Kidney tubule cell (primary cell): ENCODE data around the gene SLC4A8.
A peak's percentile ranks its signal among the peaks of the same experiment; 100 is the strongest.

ENCODE experiments used
- DNase-seq: peaks from one replicate; pipeline ENCODE4 v3.0.0-alpha.2; 2018; ENCODE audit warnings: low spot score

Gene SLC4A8

GRCh38 chr12:51424662-51425539 is at the start of gene SLC4A8:
SLC4A8 (plus strand) TSS chr12:51424831; CDS start chr12:51424988, 157 bp downstream.
- peak; percentile 74 for DNase-seq

DNA sequence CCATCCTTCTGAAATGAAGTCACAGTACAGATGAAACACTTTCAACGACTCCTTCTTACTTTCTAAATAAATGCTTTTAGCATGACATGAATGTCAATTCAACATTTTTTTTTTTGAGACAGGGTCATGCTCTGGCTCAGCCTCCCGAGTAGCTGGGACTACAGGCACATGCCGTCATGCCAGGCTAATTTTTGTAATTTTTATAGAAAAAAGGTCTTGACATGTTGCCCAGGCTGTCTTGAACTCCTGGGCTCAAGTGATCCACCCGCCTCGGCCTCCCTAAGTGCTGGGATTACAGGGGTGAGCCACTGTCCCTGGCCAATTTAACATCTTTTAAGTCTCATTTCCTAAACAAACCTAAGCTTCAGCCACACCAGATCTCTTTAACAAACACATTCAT is 49.8 kb upstream of the SLC4A8 start:
- DNase-seq = no peak

DNA sequence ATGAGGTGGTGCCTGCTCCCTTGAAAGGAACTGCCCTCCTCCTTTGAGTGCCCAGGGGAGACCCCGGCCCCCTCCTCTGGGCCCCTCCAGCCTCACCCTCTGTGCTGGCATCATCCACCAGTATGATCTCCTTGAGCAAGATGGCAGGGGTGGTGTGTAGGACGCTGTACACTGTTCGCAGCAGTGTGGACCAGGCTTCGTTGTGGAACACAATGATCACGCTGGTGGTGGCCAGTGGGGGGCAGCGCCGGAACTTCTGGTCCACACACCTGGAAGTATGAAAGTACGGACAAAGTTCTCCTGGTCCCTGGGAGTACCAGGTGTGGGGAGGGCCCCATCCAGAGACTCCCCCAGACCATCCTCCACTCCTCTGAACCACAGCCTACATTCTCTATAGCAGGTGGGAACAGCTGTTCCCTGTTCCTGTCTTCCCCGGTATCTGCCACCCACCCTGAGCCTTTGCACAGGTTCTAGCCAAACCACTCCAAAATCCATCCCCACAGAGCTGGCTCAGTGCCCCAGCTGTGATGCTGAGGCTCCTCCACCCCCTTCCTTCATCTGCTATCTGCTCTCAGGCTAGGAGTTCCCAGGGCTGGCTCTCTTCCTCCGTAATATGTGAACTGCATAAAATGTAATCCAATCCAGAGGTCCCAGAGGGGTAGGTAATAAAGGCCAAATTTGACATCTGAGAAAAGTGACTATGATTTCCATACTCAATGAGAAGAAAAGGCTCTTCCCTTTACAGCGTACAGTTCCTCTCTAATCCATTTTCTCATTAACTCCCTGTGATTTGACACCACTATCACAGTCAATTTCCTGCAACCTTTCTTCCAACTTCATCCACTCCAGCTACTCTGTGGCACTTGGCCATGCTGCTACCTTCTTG is 47.3 kb upstream of the SLC4A8 start:
- DNase-seq = no peak

GRCh38 chr12:51378749-51379148 is 45.9 kb upstream of the SLC4A8 start:
- no peak for DNase-seq

GRCh38 chr12:51379571-51379970 is 45.1 kb upstream of the SLC4A8 start:
- DNase-seq = no peak

GRCh38 chr12:51381226-51382079 is 43.2 kb upstream of the SLC4A8 start:
- no peak for DNase-seq

GRCh38 chr12:51382173-51382572 is 42.5 kb upstream of the SLC4A8 start:
- no peak for DNase-seq

GRCh38 chr12:51383269-51383905 is 41.2 kb upstream of the SLC4A8 start:
- DNase-seq = peak; percentile 58

DNA sequence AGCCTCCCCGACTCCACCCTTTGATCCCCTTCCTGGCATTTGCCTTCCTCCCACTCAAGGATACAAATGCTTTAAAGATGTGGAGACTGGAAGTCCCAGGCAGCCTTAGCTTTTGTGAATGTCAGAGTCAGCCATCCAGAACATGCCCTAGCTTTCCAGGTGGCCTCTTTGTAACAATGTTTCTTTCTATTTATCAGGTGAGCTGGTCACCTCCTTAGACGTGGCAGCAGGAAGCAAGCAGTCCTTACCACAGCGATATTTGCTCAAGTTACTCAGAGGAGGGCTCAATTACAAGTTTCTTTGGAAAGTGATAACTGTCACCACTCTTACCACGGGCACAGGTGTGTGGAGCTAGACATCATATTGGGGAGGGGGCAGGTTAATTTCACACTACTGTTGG is 38.3 kb upstream of the SLC4A8 start:
- peak; percentile 75 for DNase-seq

DNA sequence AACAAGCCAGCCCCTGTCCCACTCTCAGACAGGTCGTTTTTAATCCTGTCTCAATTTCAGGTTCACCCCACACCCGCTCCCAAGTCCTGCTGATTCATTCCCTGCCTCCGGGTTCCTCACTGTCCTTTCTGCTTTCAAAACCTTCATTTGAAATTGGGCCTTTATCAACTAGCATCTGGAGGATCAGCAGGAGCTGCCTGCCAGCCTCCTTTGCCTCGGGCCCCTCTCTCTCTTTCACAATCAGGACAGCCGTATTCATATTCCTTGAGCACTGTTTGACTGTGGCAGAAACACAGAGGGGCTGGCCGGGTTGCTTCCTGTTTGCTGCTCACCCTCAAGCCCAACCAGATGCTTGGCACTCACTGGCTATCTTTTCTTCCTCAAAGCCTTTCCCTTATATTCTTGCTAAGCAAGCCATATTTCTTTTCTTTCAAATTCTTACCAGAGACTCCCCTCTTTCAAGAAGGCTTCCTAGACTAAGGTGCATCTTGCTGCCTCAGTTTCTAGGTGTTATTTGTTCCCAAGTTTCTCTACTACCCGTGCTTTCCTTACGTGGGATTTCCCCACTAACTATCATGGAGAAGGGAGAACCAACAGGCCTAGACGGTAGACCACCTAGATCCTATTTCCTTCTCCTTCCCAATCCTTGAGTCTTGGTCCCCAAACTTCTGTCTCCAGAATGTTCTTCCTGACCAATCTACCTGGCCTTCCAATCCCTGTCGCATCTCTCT is 36.4 kb upstream of the SLC4A8 start:
- no peak for DNase-seq

- no peak for DNase-seq
Observed at GRCh38 chr12:51388846-51389245, 35.8 kb upstream of the SLC4A8 start.

DNA sequence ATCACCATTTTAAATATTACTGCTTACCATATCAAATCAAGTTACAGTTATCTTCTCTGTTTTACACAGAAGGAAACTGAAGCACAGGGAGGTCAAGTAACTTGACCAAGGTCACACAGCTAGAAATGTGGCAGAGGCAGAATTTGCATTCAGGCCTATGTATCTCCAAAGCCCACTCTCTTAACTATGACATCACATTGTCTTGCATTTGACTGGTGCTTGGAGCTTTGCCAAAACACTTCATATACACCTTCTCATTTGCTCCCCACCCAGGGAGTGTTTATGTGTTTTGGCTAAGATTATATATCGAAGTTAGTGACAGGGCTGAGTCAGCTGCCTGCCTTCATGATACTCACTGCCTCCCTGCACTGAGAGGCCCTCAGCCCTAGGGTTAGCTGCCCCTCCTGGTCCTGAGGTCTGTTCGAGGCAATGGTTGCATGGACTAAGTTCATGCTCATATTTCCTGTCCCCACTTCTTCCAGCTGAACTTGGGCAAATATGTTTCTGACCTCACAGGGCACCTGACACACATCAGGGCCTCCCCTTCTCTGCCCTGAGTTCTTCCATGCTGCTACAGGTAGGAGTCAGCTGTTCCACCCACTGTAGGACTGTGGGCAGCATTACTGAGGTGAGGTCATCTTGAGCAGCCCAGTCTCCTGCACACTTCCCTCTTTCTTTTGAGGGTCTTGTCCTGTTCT is 35.2 kb upstream of the SLC4A8 start:
- peak; percentile 60 for DNase-seq

GRCh38 chr12:51390457-51390856 is 34.2 kb upstream of the SLC4A8 start:
- no peak for DNase-seq

- peak; percentile 14 for DNase-seq
Observed at GRCh38 chr12:51390891-51391282, 33.7 kb upstream of the SLC4A8 start.

- peak; percentile 50 for DNase-seq
Observed at GRCh38 chr12:51391283-51392123, 33.1 kb upstream of the SLC4A8 start, which contains the start of gene GALNT6. GALNT6 (minus strand) TSS chr12:51391406; CDS start chr12:51379781, 11,625 bp downstream.

DNA sequence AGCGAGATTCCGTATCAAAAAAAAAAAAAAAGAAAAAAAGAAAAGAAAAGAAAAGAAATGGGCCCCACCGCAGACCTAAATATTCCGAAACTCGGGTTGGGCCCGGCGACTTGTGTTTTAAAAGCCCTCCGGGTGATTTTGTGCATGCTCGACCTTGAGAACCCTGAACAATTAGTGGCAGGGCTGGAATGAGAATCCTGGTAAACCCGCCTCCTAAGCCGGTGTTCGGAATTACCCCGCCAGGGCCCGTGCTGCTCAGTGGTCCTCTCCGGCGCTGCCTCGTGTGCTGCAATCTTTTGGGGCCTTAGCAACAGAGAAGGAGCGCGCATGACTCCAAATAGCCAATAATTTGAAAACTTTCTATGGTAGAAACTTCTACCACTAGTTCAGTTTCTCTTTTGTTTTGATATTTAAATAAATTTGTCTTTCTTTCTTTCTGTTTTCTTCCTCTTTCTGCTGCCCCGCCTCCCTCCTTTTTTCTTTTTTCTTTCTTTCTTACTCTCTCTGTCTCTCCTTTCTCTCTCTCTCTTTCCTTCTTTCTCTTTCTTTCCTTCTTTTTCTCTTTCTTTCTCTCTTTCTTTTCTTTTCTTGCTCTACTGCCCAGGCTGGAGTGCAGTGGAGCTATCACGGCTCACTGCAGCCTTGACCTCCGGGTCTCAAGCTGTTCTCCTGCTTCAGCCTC is 31.9 kb upstream of the SLC4A8 start:
- peak; percentile 23 for DNase-seq

- peak; percentile 81 for DNase-seq
Observed at GRCh38 chr12:51393676-51394545, 30.7 kb upstream of the SLC4A8 start.
